ENCODE results near the gene ZNF282. TPM values are rescaled to one million over a fixed set of nuclear protein-coding genes. Genes with fewer than 3 reads are reported as not detected.
A peak's percentile ranks its signal among the peaks of the same experiment; 100 is the strongest.
"Not testable (repeated sequence)": the region's sequence is repeated elsewhere in the genome, so short reads cannot be mapped to it uniquely, and the experiment has no call there.

ZNF282 gene
- total RNA-seq, 1 donor, result 31.5 TPM

GRCh38 chr7:149252378-149252777 lies 57.0 kb downstream of the ZNF282 start:
- DNase-seq (ENCODE audit: low read depth in 2 of 3, low spot score in 2 of 3), result no peak

GRCh38 chr7:149253665-149254064 lies 58.3 kb downstream of the ZNF282 start:
- DNase-seq (ENCODE audit: low read depth in 2 of 3, low spot score in 2 of 3), result no peak

GRCh38 chr7:149254181-149254858 lies 59.0 kb downstream of the ZNF282 start:
- no peak for DNase-seq (ENCODE audit: low read depth in 2 of 3, low spot score in 2 of 3)

- DNase-seq (ENCODE audit: low read depth in 2 of 3, low spot score in 2 of 3), result no peak
These were observed 59.8 kb downstream of the ZNF282 start for GRCh38 chr7:149255174-149255573.

GRCh38 chr7:149256568-149256967 lies 61.2 kb downstream of the ZNF282 start:
- no peak for DNase-seq (ENCODE audit: low read depth in 2 of 3, low spot score in 2 of 3)

GRCh38 chr7:149257146-149257545 lies 61.8 kb downstream of the ZNF282 start:
- DNase-seq (ENCODE audit: low read depth in 2 of 3, low spot score in 2 of 3), result no peak

GRCh38 chr7:149261316-149261828 lies 66.0 kb downstream of the ZNF282 start:
- peak in 1 of 3 donors; percentile 16 for DNase-seq (ENCODE audit: low read depth in 2 of 3, low spot score in 2 of 3)

- peak; percentile 90 to 92 (median 92) for DNase-seq (ENCODE audit: low read depth in 2 of 3, low spot score in 2 of 3)
These were observed 66.7 kb downstream of the ZNF282 start, which contains the start of gene ZNF783 for GRCh38 chr7:149261829-149262617. TSS of gene ZNF783 (plus strand) at chr7:149262196. CDS start at chr7:149262334, 138 bp downstream.

GRCh38 chr7:149266451-149266850 lies 71.1 kb downstream of the ZNF282 start:
- no peak for DNase-seq (ENCODE audit: low read depth in 2 of 3, low spot score in 2 of 3)

GRCh38 chr7:149267733-149268132 lies 72.4 kb downstream of the ZNF282 start:
- DNase-seq (ENCODE audit: low read depth in 2 of 3, low spot score in 2 of 3), result no peak

GRCh38 chr7:149274424-149274823 lies 79.1 kb downstream of the ZNF282 start:
- DNase-seq (ENCODE audit: low read depth in 2 of 3, low spot score in 2 of 3), result not testable (repeated sequence)

Small RNA genes within 50 kb of the gene (small RNA-seq; reads per million reads assigned to genes)
- gene AC004890.1, result 0.20 reads per million

Other genes with a start within 250 kb of the ZNF282 start
- 47.4 TPM for gene PDIA4, start 167.0 kb upstream of the ZNF282 start, total RNA-seq
- 13.2 TPM for gene ZNF786, start 104.8 kb upstream of the ZNF282 start, total RNA-seq
- gene ZNF425, start 69.2 kb upstream of the ZNF282 start, total RNA-seq, result 3.0 TPM
- gene ZNF398, start 48.1 kb upstream of the ZNF282 start, total RNA-seq, result 12.9 TPM
- 11.0 TPM for gene ZNF212, start 44.1 kb downstream of the ZNF282 start, total RNA-seq
- gene ZNF783, start 66.7 kb downstream of the ZNF282 start, total RNA-seq, result 19.9 TPM